WTC11 (cell line): Measurements from ENCODE around the gene RRP36. TPM values are rescaled to one million over a fixed set of nuclear protein-coding genes. Genes with fewer than 3 reads are reported as not detected.

Experiments
- ATAC-seq: fragments of 200-7000 bp; cut with Tn5 transposase; 2 replicates; pipeline ENCODE4 v1.10.0; 2021; ENCODE audit warnings: mild to moderate bottlenecking, moderate library complexity
- CTCF ChIA-PET: fragments of 300-600 bp; sonication (Branson Sonifier 250); formaldehyde crosslinking; loops from one replicate; lab custom pipeline; 2021; ENCODE audit warnings: antibody characterized with exemption; lab: Charles Lee
- POLR2A ChIA-PET: fragments of 350-600 bp; sonication (Branson Sonifier 250); formaldehyde crosslinking; loops from one replicate; lab custom pipeline; 2021; ENCODE audit warnings: antibody characterized with exemption; lab: Charles Lee
- DNase-seq: peaks from one replicate; pipeline ENCODE4 v3.0.0; 2021; ENCODE audit warnings: low spot score
- H3K27ac Mint-ChIP-seq: 2 replicates; pipeline ENCODE4 v1.8.0; 2021; ENCODE audit warnings: mixed read lengths
- H3K27me3 Mint-ChIP-seq: 2 replicates; pipeline ENCODE4 v1.8.0; 2021; ENCODE audit warnings: low read depth, mild to moderate bottlenecking, moderate library complexity, mixed read lengths
- H3K36me3 Mint-ChIP-seq: 2 replicates; pipeline ENCODE4 v1.8.0; 2021; ENCODE audit warnings: mixed read lengths
- H3K4me1 Mint-ChIP-seq: 2 replicates; pipeline ENCODE4 v1.8.0; 2022; ENCODE audit warnings: mixed read lengths
- H3K4me3 Mint-ChIP-seq: 2 replicates; pipeline ENCODE4 v1.8.0; 2021; ENCODE audit warnings: mild to moderate bottlenecking, moderate library complexity, mixed read lengths
- H3K9me3 Mint-ChIP-seq: 2 replicates; pipeline ENCODE4 v1.8.0; 2021; ENCODE audit warnings: mixed read lengths
- CBFB ChIP-seq: sonication (generic); formaldehyde crosslinking; IDR thresholded peaks from 2 replicates; pipeline ENCODE4 v1.8.1; 2022; ENCODE audit warnings: mild to moderate bottlenecking, low read depth, missing genetic modification reagents
- EMX1 ChIP-seq: fragments of 250-450 bp; sonication (Bioruptor Pico); IDR thresholded peaks from 2 replicates; pipeline ENCODE4 v1.8.0; 2021; ENCODE audit warnings: mild to moderate bottlenecking
- JAZF1 ChIP-seq: fragments of 250-450 bp; sonication (Bioruptor Pico); IDR thresholded peaks from 2 replicates; pipeline ENCODE4 v1.9.0; 2021; ENCODE audit warnings: moderate library complexity, mild to moderate bottlenecking, inconsistent platforms
- MYBL2 ChIP-seq: sonication (generic); formaldehyde crosslinking; IDR thresholded peaks from 2 replicates; pipeline ENCODE4 v1.8.1; 2023; ENCODE audit warnings: mild to moderate bottlenecking, moderate library complexity, missing genetic modification reagents
- NFYB ChIP-seq: sonication (generic); formaldehyde crosslinking; conservative IDR thresholded peaks from 2 replicates; pipeline ENCODE4 v1.8.0; 2022; ENCODE audit warnings: low read depth, missing genetic modification reagents
- NR1H2 ChIP-seq: sonication (generic); formaldehyde crosslinking; IDR thresholded peaks from 2 replicates; pipeline ENCODE4 v1.9.0; 2021; ENCODE audit warnings: mild to moderate bottlenecking, moderate library complexity, missing genetic modification reagents
- OVOL2 ChIP-seq: fragments of 250-450 bp; sonication (Bioruptor Pico); IDR thresholded peaks from 2 replicates; pipeline ENCODE4 v1.9.0; 2021; ENCODE audit warnings: mild to moderate bottlenecking, borderline replicate concordance
- RELA ChIP-seq: sonication (generic); formaldehyde crosslinking; IDR thresholded peaks from 2 replicates; pipeline ENCODE4 v1.8.1; 2022; ENCODE audit warnings: missing genetic modification reagents, mild to moderate bottlenecking, borderline replicate concordance
- SOX15 ChIP-seq: fragments of 250-450 bp; sonication (Bioruptor Pico); IDR thresholded peaks from 2 replicates; pipeline ENCODE4 v1.9.0; 2021; ENCODE audit warnings: mild to moderate bottlenecking
- SP1 ChIP-seq: sonication (generic); formaldehyde crosslinking; conservative IDR thresholded peaks from 2 replicates; pipeline ENCODE4 v1.8.1; 2022; ENCODE audit warnings: missing genetic modification reagents
- TEAD1 ChIP-seq: sonication (generic); formaldehyde crosslinking; IDR thresholded peaks from 2 replicates; pipeline ENCODE4 v1.8.0; 2022; ENCODE audit warnings: mild to moderate bottlenecking, missing genetic modification reagents
- TP53 ChIP-seq: sonication (generic); formaldehyde crosslinking; IDR thresholded peaks from 2 replicates; pipeline ENCODE4 v1.8.1; 2023; ENCODE audit warnings: mild to moderate bottlenecking, missing genetic modification reagents
- ZBTB21 ChIP-seq: sonication (generic); formaldehyde crosslinking; IDR thresholded peaks from 2 replicates; pipeline ENCODE4 v1.8.1; 2023; ENCODE audit warnings: mild to moderate bottlenecking, missing genetic modification reagents, borderline replicate concordance
- ZNF219 ChIP-seq: sonication (generic); formaldehyde crosslinking; IDR thresholded peaks from 2 replicates; pipeline ENCODE4 v1.8.0; 2023; ENCODE audit warnings: missing genetic modification reagents, mild to moderate bottlenecking, borderline replicate concordance
- ZNF263 ChIP-seq: sonication (generic); formaldehyde crosslinking; IDR thresholded peaks from 2 replicates; pipeline ENCODE4 v1.8.1; 2022; ENCODE audit warnings: low read depth, mild to moderate bottlenecking, moderate library complexity, missing genetic modification reagents
- ZNF396 ChIP-seq: fragments of 250-450 bp; sonication (Bioruptor Pico); IDR thresholded peaks from 2 replicates; pipeline ENCODE4 v1.8.0; 2021; ENCODE audit warnings: mild to moderate bottlenecking, moderate library complexity, borderline replicate concordance
- ZNF423 ChIP-seq: fragments of 250-450 bp; sonication (Bioruptor Pico); IDR thresholded peaks from 2 replicates; pipeline ENCODE4 v2.1.2; 2022; ENCODE audit warnings: mild to moderate bottlenecking, moderate library complexity
- total RNA-seq: library from RNA; stranded (reverse); gene quantifications from 3 replicates; pipeline ENCODE4 v1.2.3, GENCODE V29; 2021
- TF ChIP-seq, protein P1 (sequence below): sonication (generic); formaldehyde crosslinking; IDR thresholded peaks from 2 replicates; pipeline ENCODE4 v1.8.0; 2022; ENCODE audit warnings: mild to moderate bottlenecking, missing genetic modification reagents
- TF ChIP-seq, protein P2 (sequence below): sonication (generic); formaldehyde crosslinking; IDR thresholded peaks from 2 replicates; pipeline ENCODE4 v1.8.1; 2023; ENCODE audit warnings: mild to moderate bottlenecking, missing genetic modification reagents, borderline replicate concordance
- TF ChIP-seq, protein P3 (sequence below): sonication (generic); formaldehyde crosslinking; IDR thresholded peaks from 2 replicates; pipeline ENCODE4 v1.8.0; 2023; ENCODE audit warnings: missing genetic modification reagents
- TF ChIP-seq, protein P4 (sequence below): sonication (generic); formaldehyde crosslinking; IDR thresholded peaks from 2 replicates; pipeline ENCODE4 v1.8.1; 2022; ENCODE audit warnings: mild to moderate bottlenecking, missing genetic modification reagents, moderate library complexity, borderline replicate concordance
- TF ChIP-seq, protein P5 (sequence below): fragments of 250-450 bp; sonication (Bioruptor Pico); conservative IDR thresholded peaks from 2 replicates; pipeline ENCODE4 v1.9.0; 2021; ENCODE audit warnings: mild to moderate bottlenecking
- TF ChIP-seq, protein P6 (sequence below): fragments of 250-450 bp; sonication (Bioruptor Pico); IDR thresholded peaks from 2 replicates; pipeline ENCODE4 v1.8.0; 2021; ENCODE audit warnings: mild to moderate bottlenecking

RRP36 gene
- total RNA-seq, 1 experiment from 2014 or later: 81.0 TPM

DNA sequence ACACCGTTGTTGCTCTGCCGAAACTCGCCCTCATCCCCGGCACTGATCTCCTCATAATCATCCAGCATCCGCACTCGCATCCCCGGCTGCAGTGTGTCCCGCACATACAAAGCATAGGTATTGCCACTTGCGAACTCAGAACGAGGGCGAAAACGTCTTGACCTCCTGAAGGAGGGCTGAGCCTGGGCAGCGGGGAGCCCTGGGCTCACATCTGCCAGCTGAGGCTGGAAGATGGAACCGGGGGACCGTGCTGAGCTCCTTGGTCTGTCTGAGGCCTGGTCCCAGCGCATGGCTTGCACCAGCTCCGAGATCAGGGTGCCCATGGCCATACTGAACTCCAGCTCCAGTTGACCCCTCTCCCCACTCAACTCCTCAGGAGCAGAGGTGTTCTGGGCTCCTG, 29.6 kb downstream of the RRP36 start:
- Mint-ChIP-seq H3K36me3 (peaks cover 39% of the 10 kb centered on the region), H3K27me3 (no peaks in the 10 kb centered on the region), H3K9me3 (no peaks in the 10 kb centered on the region), H3K27ac (no peak overlapping the region), H3K4me3 (no peak overlapping the region), H3K4me1 (peaks cover 22% of the 10 kb centered on the region)
- ATAC-seq (no peak), DNase-seq (no peak)
- CTCF ChIA-PET: interaction anchor here (0.9 kb wide), 1 partner anchor 93 kb away, joined by 3 read pairs; no protein-coding TSS in a partner anchor
- TF ChIP-seq CBFB (CRISPR knock-in tag): no peak
- TF ChIP-seq SOX15 (CRISPR knock-in tag): no peak
- no peak for TF ChIP-seq TEAD1 (CRISPR knock-in tag)
- TF ChIP-seq, protein P1, sequence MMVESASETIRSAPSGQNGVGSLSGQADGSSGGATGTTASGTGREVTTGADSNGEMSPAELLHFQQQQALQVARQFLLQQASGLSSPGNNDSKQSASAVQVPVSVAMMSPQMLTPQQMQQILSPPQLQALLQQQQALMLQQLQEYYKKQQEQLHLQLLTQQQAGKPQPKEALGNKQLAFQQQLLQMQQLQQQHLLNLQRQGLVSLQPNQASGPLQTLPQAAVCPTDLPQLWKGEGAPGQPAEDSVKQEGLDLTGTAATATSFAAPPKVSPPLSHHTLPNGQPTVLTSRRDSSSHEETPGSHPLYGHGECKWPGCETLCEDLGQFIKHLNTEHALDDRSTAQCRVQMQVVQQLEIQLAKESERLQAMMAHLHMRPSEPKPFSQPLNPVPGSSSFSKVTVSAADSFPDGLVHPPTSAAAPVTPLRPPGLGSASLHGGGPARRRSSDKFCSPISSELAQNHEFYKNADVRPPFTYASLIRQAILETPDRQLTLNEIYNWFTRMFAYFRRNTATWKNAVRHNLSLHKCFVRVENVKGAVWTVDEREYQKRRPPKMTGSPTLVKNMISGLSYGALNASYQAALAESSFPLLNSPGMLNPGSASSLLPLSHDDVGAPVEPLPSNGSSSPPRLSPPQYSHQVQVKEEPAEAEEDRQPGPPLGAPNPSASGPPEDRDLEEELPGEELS (CRISPR knock-in tag): no peak
- TF ChIP-seq, protein P2, sequence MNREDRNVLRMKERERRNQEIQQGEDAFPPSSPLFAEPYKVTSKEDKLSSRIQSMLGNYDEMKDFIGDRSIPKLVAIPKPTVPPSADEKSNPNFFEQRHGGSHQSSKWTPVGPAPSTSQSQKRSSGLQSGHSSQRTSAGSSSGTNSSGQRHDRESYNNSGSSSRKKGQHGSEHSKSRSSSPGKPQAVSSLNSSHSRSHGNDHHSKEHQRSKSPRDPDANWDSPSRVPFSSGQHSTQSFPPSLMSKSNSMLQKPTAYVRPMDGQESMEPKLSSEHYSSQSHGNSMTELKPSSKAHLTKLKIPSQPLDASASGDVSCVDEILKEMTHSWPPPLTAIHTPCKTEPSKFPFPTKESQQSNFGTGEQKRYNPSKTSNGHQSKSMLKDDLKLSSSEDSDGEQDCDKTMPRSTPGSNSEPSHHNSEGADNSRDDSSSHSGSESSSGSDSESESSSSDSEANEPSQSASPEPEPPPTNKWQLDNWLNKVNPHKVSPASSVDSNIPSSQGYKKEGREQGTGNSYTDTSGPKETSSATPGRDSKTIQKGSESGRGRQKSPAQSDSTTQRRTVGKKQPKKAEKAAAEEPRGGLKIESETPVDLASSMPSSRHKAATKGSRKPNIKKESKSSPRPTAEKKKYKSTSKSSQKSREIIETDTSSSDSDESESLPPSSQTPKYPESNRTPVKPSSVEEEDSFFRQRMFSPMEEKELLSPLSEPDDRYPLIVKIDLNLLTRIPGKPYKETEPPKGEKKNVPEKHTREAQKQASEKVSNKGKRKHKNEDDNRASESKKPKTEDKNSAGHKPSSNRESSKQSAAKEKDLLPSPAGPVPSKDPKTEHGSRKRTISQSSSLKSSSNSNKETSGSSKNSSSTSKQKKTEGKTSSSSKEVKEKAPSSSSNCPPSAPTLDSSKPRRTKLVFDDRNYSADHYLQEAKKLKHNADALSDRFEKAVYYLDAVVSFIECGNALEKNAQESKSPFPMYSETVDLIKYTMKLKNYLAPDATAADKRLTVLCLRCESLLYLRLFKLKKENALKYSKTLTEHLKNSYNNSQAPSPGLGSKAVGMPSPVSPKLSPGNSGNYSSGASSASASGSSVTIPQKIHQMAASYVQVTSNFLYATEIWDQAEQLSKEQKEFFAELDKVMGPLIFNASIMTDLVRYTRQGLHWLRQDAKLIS (CRISPR knock-in tag): no peak
- no peak for TF ChIP-seq MYBL2 (CRISPR knock-in tag)
- POLR2A ChIA-PET: no interaction called here

DNA sequence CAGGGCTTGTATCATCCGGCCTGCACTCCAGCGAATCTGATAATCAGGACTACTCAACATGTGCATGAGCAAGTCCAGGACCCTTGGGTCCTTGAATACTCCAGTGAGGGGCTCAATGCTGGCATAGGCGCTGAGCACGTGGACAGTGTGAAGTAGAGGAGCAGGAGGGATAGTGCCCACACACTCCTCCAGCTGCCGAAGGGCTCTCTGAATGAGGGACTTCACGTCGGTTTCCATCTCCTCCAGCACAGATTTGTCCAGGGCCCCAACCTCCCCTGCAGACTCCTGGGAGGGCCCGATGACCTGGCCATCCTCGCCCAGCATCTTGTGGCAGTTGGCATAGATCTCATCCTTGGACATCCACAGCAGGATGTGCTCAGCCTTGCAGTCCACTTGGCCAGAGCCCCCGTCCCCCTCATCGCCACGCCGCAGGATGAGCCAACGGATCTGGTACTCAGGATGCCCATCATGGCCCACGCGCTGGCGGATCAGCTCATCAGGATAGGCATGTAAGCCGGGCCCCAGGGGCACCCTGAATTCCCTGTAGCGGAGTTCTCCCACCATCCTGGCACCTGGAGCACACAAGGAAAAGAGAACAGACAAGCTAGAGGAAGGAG, 30.9 kb downstream of the RRP36 start:
- TF ChIP-seq JAZF1 (CRISPR knock-in tag): no peak
- TF ChIP-seq SP1 (CRISPR knock-in tag): no peak
- TF ChIP-seq ZNF396 (CRISPR knock-in tag): no peak
- TF ChIP-seq TEAD1 (CRISPR knock-in tag): no peak
- TF ChIP-seq ZNF423 (CRISPR knock-in tag): no peak
- TF ChIP-seq, protein P3, sequence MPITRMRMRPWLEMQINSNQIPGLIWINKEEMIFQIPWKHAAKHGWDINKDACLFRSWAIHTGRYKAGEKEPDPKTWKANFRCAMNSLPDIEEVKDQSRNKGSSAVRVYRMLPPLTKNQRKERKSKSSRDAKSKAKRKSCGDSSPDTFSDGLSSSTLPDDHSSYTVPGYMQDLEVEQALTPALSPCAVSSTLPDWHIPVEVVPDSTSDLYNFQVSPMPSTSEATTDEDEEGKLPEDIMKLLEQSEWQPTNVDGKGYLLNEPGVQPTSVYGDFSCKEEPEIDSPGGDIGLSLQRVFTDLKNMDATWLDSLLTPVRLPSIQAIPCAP: no peak
- TF ChIP-seq NR1H2 (CRISPR knock-in tag): no peak
- no peak for TF ChIP-seq NFYB (CRISPR knock-in tag)
- TF ChIP-seq, protein P4, sequence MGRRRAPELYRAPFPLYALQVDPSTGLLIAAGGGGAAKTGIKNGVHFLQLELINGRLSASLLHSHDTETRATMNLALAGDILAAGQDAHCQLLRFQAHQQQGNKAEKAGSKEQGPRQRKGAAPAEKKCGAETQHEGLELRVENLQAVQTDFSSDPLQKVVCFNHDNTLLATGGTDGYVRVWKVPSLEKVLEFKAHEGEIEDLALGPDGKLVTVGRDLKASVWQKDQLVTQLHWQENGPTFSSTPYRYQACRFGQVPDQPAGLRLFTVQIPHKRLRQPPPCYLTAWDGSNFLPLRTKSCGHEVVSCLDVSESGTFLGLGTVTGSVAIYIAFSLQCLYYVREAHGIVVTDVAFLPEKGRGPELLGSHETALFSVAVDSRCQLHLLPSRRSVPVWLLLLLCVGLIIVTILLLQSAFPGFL (CRISPR knock-in tag): no peak
- TF ChIP-seq, protein P5, sequence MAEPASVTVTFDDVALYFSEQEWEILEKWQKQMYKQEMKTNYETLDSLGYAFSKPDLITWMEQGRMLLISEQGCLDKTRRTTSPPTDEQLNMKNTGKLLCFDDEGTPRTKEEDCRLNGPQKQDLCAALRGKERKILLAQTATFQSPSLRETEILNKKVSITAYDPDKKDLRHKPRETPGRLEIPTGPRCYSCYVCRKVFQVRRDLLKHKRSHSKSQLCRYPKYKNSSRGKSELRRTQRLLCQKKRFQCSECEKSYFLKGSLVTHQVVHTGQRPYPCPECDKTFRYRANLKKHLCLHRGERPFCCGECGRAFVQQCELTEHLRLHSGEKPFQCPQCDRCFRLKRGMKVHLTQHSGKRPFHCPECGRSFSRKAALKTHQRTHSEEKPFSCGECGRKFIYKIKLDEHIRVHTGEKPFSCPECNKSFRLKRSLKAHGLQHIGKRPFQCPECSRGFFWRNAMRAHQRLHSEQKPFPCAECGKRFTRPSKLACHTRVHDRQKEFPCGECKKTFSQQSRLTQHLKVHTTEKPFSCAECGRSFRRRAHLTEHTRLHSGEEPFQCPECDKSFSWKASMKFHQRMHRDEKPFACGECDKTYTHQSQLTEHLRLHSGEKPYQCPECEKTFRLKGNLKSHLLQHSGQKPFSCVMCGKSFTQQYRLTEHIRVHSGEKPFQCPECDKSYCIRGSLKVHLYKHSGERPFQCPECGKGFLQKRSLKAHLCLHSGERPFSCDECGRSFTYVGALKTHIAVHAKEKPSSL: no peak
- no peak for TF ChIP-seq ZNF219 (CRISPR knock-in tag)
- TF ChIP-seq, protein P6, sequence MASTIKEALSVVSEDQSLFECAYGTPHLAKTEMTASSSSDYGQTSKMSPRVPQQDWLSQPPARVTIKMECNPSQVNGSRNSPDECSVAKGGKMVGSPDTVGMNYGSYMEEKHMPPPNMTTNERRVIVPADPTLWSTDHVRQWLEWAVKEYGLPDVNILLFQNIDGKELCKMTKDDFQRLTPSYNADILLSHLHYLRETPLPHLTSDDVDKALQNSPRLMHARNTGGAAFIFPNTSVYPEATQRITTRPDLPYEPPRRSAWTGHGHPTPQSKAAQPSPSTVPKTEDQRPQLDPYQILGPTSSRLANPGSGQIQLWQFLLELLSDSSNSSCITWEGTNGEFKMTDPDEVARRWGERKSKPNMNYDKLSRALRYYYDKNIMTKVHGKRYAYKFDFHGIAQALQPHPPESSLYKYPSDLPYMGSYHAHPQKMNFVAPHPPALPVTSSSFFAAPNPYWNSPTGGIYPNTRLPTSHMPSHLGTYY (CRISPR knock-in tag): no peak
- TF ChIP-seq SOX15 (CRISPR knock-in tag): no peak
- no peak for TF ChIP-seq TP53 (CRISPR knock-in tag)
- no peak for TF ChIP-seq EMX1 (CRISPR knock-in tag)
- no peak for TF ChIP-seq OVOL2 (CRISPR knock-in tag)
- TF ChIP-seq ZBTB21 (CRISPR knock-in tag): no peak
- no peak for TF ChIP-seq ZNF263 (CRISPR knock-in tag)
- no peak for TF ChIP-seq RELA (CRISPR knock-in tag)
- TF ChIP-seq, all 79 proteins: peak for 0
- CTCF ChIA-PET: no interaction called here
- peaks cover 35% of the 10 kb centered on the region for H3K36me3 Mint-ChIP-seq
- H3K27ac Mint-ChIP-seq: peak overlapping the region; percentile 77
- DNase-seq (no peak), ATAC-seq (no peak)
- peak overlapping the region; percentile 91 for H3K4me3 Mint-ChIP-seq
- H3K4me1 Mint-ChIP-seq: peaks cover 22% of the 10 kb centered on the region
- POLR2A ChIA-PET: interaction anchor here (1.1 to 2.0 kb wide), 2 partner anchors 73 to 119 kb away, joined by 3 to 13 read pairs; partner anchors contain the start of genes PEX6 and SRF
- no peaks in the 10 kb centered on the region for H3K9me3 Mint-ChIP-seq
- H3K27me3 Mint-ChIP-seq: no peaks in the 10 kb centered on the region
